ENCODE measurements around the gene ATG14.

- TF ChIP-seq CTCF (conservative IDR thresholded peaks at IDR 0.05; ENCODE audit: low read length) (no peak), EZH2phosphoT487 (IDR thresholded peaks at IDR 0.05; ENCODE audit: borderline replicate concordance, low read depth, low read length) (no peak)
Measured at GRCh38 chr14:55318694-55319093, 92.9 kb downstream of the ATG14 start.

All from OCI-LY7 (cell line).